NCI-H524 (cell line): ENCODE measurements around the gene ZDHHC21.
"Not testable (repeated sequence)": the region's sequence is repeated elsewhere in the genome, so short reads cannot be mapped to it uniquely, and the experiment has no call there.

ENCODE experiments used
- DNase-seq, 2 experiments: peaks; one replicate each; lab custom pipeline; 2025; lab: John Stamatoyannopoulos, UW

ZDHHC21 gene

DNA sequence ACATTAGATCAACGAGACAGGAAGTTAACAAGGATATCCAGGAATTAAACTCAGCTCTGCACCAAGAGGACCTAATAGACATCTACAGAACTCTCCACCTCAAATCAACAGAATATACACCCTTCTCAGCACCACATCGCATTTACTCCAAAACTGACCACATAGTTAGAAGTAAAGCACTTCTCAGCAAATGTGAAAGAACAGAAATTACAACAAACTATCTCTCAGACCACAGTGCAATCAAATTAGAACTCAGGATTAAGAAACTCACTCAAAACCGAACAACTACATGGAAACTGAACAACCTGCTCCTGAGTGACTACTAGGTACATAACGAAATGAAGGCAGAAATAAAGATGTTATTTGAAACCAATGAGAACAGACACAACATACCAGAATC lies 10.6 kb downstream of the ZDHHC21 start:
- DNase-seq, result not testable (repeated sequence)

DNA sequence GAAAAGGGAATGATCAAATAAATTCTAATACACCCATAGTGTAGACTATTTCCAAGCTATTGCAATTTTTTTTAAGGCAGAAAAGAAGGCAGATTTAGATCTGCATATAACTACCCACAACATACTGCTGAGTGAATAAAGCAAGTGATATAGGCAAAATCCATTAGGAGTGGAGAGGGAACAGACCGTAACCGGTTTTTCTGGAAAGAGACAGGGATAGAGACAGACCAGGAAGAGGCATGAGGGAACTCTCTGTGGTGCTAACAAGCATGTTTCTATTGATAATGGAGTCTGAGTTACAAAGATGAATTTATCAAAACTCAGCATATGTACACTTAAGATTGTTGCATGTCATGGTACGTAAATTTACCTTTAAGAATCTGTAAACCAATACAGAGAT lies 14.5 kb downstream of the ZDHHC21 start:
- no peak for DNase-seq

DNA sequence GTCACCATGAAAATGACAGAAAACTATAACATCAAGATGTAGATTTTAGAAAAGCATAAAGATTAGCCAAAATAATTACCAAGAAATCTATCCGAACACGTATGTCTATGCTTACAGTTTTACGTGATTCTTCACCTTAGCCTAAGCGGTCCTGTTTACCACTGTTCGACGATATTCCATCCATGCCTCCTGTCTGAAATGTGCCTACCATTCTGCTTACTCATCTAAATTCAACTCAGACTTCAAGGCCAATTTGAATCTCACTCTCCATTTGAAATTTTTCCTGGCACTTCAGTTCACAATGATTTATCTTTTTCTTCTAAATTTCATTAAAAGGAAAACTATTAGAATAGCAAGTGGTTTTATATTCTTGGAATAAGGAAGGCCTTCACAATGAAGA lies 15.4 kb downstream of the ZDHHC21 start:
- DNase-seq, result no peak

DNA sequence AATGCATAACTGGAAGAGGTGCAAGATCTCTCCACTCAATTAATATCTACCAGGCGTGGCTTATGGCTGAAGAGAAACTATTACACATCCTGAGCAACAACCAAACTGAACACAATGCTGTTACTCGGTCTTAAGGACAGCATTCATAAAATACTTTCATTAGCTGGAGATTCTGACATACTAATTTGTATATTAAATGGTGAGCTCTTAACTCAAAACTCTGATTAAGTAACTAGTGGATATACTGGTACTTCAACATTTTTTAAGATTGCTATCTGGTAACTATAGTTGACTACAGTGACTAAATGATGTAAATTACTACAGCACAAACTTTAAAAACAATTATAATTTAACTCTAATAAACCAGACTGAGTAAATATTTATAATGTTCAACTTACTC lies 15.8 kb downstream of the ZDHHC21 start:
- DNase-seq, result no peak

DNA sequence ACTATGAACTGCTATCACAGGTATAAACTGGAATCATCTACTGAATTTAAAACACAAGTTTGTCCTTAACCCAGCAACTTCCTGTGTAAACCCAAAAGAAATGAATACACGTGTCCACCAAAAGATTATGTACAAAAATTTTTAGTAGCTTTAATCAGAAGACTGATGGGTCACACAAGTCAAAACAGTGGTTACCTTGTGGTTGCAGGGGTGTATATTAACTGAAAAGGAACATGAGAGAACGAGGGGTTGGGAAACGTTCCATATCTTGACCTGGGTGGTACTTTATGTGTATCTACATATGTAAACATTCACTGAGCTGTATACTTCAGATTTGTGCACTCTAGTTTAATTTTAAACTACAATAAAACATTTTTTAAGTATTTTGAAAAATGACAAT lies 18.6 kb downstream of the ZDHHC21 start:
- no peak for DNase-seq

GRCh38 chr9:14671377-14671776 lies 21.9 kb downstream of the ZDHHC21 start:
- DNase-seq, result no peak

DNA sequence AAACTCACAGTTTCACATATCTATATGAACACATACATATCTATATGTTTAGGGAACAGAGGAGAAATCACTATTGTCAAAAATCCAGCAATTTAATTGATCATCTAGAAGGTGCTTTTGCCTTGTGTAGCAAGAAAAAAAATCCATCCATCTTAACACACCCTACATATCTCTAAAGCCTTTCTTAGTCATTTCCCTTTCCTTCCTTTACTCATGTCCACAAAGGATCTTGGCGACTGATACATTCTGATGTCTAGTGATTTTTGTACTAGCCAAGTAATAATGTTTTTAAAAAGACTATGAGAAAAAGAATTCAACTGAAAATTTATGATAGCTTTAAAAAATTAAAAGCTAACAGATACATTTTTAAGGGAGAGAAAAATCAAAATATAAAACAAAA lies 22.5 kb downstream of the ZDHHC21 start:
- no peak for DNase-seq

- DNase-seq, result not testable (repeated sequence)
Measured at GRCh38 chr9:14664022-14664421, 29.2 kb downstream of the ZDHHC21 start.

GRCh38 chr9:14662060-14662453 lies 31.2 kb downstream of the ZDHHC21 start:
- DNase-seq, result no peak

DNA sequence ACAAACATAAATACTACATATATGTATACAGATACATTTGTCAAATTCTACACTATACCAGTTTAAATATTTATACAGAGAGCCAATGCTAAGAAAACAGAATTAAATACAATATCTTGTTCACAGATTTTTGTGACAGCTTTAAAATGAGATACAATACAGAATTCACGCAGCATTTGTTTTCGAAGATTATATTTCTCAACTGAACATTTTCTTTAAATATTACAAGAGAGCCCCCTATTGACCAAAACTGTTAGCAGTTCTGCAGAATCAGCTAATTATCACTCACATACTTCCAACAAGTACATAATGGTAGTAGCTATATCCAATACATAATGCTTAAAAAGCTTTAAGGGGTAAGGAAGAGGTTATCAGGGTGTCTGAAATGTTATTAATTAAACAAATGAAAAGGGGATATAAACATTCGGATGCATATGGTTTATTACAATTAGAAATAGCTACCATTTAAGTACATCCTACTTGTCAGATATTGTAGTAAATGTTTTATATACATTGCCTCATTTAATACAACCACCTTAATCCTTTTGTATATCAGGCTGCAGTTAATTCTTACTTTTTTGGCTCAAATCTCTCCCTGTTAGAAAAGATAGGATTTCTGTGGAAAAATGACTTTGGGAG lies 31.7 kb downstream of the ZDHHC21 start:
- peak in 1 of 2 experiments; percentile 39 for DNase-seq

DNA sequence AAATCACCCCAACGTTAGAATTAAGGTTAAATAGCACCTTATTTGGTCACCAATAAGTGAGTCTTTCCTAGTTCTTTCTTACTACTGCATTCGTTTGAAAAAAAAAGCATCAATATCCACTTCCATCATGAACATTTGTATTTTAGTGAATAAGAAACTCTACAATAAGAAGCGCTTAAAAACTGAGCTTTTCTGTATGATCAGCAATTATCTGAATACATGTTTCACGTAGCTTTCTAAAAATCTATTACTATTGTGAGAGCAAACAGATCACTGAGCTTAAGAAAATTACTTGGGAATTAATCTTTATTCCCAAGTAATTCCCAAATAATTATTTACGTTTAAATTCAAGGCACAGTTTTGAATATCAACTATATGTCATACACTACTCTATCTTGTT lies 32.5 kb downstream of the ZDHHC21 start:
- no peak for DNase-seq

GRCh38 chr9:14654932-14655331 lies 38.3 kb downstream of the ZDHHC21 start:
- no peak for DNase-seq

GRCh38 chr9:14653511-14653910 lies 39.7 kb downstream of the ZDHHC21 start:
- no peak for DNase-seq

DNA sequence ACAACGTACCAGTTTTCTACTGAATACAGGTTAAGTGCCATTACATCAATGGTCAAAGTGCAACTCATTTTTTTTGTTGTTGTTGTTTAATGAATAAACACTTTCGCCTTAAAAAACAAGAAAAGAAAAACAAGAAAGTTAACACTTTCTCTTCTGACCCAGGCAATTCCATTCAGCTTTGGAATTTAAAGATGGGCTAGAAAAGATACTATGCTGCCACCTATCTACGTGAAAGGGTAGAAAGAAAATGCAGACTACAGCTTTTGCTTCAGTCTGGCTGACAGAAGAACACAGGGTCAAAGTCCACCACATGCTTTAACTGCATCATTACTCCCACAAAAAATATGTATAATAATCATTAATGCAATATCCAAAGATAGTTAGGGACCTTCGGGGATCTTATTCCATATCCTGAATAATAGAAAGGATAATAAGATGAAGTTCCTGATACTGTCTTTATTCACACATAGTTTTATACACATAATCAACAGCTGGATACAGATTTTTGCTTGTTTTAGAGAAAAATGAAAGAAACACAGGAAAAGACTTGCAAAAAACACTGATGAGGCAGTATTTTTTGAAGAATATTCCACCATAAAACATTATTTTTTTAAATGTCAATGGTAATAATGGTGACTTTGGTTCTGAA lies 40.4 kb downstream of the ZDHHC21 start:
- peak in 1 of 2 experiments; percentile 52 for DNase-seq

DNA sequence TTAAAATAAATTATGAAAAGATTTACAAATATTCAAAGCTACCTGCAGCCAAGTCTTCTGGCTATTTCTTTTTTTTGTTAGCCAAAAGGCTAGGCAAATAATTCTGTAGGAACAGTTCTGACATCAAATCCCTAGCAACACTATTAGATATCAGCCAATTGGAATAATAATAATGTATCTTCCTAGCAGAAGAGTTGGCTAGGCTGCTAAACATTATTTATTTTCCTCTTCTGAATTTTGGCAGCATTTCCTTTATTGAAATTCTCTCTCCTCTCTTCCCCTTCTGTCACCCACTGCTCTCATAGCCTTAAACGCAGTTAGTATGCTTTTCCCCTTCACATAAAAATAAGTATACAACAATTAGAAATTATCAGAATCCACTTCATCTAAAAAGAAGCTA lies 42.6 kb downstream of the ZDHHC21 start:
- DNase-seq, result no peak

- DNase-seq, result no peak
Measured at GRCh38 chr9:14645648-14646047, 47.6 kb downstream of the ZDHHC21 start.

DNA sequence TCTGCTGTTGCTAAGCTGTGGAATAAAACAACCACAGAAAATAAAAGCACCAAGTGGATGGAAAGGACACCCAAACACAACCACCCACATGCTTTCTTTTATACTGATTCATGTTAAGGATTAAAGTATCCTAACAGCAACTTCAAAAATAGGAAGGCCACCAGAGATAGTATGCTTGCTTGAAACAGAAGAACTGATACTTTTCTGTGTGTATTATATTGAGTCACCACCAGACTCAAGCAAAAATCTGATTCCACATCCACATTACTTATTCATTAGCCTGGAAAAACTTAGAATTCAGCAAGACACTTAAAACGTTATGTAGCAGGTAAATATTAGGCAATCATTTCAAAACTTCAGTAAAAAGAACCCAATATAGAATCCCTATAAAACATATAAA lies 52.3 kb downstream of the ZDHHC21 start:
- no peak for DNase-seq

DNA sequence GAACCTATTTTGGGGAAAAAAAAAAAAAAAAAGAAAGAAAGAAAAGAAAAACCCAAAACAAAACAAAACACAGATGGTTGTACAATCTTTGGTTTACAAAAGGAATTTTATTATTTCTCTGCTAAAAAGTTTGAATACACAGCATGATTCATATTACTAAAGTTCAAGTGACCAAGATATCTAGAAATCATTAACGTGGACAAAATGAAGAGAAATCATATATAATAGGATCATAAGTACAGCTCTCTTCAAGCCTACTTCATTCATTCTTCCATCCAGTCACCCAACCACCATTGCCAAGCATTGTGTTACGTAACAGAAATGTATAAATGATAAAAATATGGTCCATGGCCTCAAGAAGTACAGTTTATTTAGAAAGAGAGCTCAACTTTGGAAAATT lies 52.9 kb downstream of the ZDHHC21 start:
- no peak for DNase-seq

DNA sequence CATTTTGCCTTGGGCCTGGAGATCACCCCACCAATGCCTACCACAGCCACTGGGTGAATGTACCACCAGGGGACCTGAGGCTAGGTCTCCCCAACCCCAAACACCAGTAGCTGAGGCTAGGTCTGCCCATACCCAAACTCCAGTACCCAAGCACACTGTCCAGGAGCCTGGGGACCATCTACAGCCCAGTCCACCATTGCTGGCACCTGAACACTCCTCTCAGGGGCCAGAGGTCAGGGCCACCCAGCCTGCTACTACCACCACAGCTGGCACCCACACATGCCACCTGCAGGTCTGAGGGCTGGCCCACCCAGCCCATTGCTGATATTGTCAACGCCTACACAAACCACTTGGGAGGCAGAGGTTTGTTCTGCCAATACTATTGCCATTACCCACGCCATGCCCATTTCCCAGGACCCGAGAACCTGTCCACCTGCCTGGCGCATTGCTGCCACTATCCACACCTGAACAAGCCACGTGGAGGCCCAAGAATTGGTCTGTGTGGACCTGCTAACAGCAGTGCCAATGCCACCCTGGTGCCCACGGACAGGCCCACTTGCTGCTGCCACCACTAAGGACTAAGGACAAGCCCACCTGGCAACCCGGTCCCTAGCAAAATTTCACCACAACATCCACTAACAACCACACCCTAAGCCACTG lies 59.2 kb downstream of the ZDHHC21 start:
- DNase-seq, result no peak

DNA sequence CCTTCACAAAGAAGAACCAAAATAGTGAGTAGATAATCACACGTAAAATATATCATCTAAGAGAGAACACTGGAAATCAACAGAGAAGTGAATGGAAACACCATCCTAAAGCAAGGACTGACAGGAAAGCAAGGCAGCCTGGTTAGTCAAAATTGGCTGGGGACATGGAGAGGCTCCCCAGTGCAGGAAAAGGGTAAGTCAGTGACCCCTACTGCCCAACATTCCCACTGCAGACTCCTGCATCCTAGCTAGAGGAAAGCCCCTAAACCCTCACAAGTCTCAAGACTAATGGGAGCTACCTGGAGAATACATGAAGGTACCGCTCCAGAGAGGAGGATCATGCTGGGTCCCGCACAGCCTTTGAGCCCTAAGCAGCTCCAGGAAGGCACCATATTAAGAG lies 60.1 kb downstream of the ZDHHC21 start:
- DNase-seq, result no peak

DNA sequence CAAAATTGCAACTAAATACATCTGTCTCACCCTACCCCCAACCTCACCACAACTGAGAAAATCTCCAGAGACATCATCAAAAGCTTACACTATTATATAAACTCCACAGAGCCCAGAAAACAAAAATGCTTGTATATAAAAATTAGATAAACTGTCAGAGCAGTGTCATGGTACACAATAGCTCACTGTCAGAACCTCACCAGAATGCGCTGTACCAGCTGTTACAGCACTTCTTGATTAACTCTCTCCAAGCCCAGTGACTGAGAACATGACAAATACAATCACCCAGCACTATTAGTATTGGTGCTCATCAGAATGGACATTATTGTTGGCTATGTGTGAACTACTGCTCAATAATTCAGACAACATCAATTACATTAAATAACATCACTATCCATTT lies 65.7 kb downstream of the ZDHHC21 start:
- DNase-seq, result peak; percentile 5 to 28

DNA sequence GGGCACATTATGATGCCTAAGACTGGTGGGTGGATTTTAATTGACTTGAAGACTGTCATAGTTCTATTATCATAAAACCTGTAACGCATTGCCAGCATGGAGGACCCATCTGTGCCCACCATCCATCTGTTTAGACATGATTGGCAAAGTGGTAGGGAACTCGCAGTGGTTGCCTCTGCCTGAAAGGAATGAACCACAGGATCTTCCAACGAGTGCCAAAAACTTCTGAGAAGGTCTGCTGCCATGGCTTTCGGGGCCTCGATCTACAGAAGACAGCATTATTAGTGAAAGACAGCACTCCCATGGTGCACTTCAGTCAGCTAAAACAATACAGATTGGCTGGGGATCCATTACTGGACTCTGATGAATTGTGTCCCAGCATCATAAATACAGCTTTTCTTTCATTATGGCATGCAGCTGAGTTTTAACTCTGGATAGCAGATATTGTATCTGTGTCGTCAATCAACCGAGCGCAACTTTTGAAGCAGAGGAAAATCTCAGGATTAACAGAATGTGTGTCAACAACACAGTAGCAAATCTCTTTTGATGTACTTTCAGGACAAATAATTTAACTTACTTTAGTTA lies 74.3 kb downstream of the ZDHHC21 start:
- DNase-seq, result peak in 1 of 2 experiments; percentile 46
